Left lung (tissue), 10 donors: Measurements from ENCODE around the gene AK3. TPM values are rescaled to one million over a fixed set of nuclear protein-coding genes. Genes with fewer than 3 reads are reported as not detected.

Experiments used
- ATAC-seq: fragments of 200-7000 bp; cut with Tn5 transposase; one replicate; pipeline ENCODE4 v1.9.1; 2020; ENCODE audit warnings: moderate library complexity
- DNase-seq, 4 donors: peaks; one replicate each; pipeline ENCODE4 v3.0.0-alpha.2; 2013 to 2020
- H3K27ac ChIP-seq, 2 donors: fragments of 200-600 bp; sonication (generic) in 1 of 2; one replicate each; pipeline versions ENCODE4 v1.5.0 to v1.8.0; 2020 to 2021
- H3K27me3 ChIP-seq, 2 donors: fragments of 200-600 bp; sonication (generic) in 1 of 2; one replicate each; pipeline versions ENCODE4 v1.5.0 to v1.8.0; 2020 to 2021
- H3K36me3 ChIP-seq, 2 donors: fragments of 200-600 bp; sonication (generic) in 1 of 2; one replicate each; pipeline versions ENCODE4 v1.5.0 to v1.8.0; 2020 to 2021
- H3K4me1 ChIP-seq, 2 donors: fragments of 200-600 bp; one replicate each; pipeline ENCODE4 v1.8.0; 2021
- H3K4me3 ChIP-seq, 2 donors: fragments of 200-600 bp; sonication (generic) in 1 of 2; one replicate each; pipeline versions ENCODE4 v1.5.0 to v1.8.0; 2020 to 2021; ENCODE audit warnings: mild to moderate bottlenecking in 1 of 2
- H3K9me3 ChIP-seq, 2 donors: fragments of 200-600 bp; sonication (generic) in 1 of 2; one replicate each; pipeline versions ENCODE4 v1.5.0 to v1.8.0; 2020 to 2021
- intact Hi-C, 2 donors: fragments of 100-400 bp; cut with DNase I; formaldehyde crosslinking; loops; one replicate each; pipeline versions ENCODE4 v1.11.2 to v1.14.2; 2022
- polyA plus RNA-seq, 6 donors: library from polyadenylated mRNA; unstranded; fragments of 120-200 nt; gene quantifications; one replicate each; pipeline ENCODE4 v1.2.1, GENCODE V29; 2013; ENCODE audit not compliant: insufficient read length in 6 of 6
- total RNA-seq, 2 donors: library from RNA; stranded (reverse); fragmentation: NEBNext Ultra II Directional; extraction: Animal tissue kit (Norgen Biotek cat#: 25700); gene quantifications; one replicate each; pipeline ENCODE4 v1.2.1, GENCODE V29; 2021
- TF ChIP-seq, protein P1 (sequence below), 2 donors: fragments of 200-600 bp; sonication (generic) in 1 of 2; IDR thresholded peaks; one replicate each; pipeline versions ENCODE4 v1.5.0 to v1.8.0; 2021; ENCODE audit warnings: antibody characterized with exemption in 2 of 2
- donor health status: DM: no; HTN: yes; CAD: no.
- donor health status: DM: no; HTN: no; CAD: no.

Gene AK3
- total and polyA plus RNA-seq, 8 donors = 44.8 to 78.6 (median 67.7) TPM

DNA sequence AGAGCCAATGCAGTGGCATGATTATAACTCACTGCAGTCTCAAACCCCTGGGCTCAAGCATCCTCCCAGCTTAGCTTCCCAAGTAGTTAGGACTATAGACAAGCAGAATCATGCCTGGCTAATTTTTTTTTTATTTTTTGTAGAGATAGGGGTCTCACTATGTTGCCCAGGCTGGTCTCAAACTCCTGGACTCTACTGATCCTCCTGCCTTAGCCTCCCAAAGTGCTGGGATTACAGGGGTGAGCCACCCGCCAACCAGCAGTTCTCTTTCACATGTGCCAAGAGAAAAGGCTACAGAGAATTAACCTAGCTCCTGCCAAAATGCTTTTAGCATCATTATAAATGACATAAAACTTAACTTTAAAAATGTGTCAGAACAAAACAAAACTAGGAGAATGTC, 8.1 kb downstream of the AK3 start:
- H3K4me3 ChIP-seq = no peak overlapping the region
- H3K4me1 ChIP-seq = peaks cover 4 to 5% of the 10 kb centered on the region in 2 donors
- H3K36me3 ChIP-seq = no peaks in the 10 kb centered on the region
- TF ChIP-seq, protein P1, sequence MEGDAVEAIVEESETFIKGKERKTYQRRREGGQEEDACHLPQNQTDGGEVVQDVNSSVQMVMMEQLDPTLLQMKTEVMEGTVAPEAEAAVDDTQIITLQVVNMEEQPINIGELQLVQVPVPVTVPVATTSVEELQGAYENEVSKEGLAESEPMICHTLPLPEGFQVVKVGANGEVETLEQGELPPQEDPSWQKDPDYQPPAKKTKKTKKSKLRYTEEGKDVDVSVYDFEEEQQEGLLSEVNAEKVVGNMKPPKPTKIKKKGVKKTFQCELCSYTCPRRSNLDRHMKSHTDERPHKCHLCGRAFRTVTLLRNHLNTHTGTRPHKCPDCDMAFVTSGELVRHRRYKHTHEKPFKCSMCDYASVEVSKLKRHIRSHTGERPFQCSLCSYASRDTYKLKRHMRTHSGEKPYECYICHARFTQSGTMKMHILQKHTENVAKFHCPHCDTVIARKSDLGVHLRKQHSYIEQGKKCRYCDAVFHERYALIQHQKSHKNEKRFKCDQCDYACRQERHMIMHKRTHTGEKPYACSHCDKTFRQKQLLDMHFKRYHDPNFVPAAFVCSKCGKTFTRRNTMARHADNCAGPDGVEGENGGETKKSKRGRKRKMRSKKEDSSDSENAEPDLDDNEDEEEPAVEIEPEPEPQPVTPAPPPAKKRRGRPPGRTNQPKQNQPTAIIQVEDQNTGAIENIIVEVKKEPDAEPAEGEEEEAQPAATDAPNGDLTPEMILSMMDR (IDR thresholded peaks at IDR 0.05) = no peak
- intact Hi-C loops = no loop called here
- H3K27me3 ChIP-seq = no peaks in the 10 kb centered on the region
- no peak for DNase-seq
- H3K9me3 ChIP-seq = no peaks in the 10 kb centered on the region
- no peak overlapping the region for H3K27ac ChIP-seq
- no peak for ATAC-seq

DNA sequence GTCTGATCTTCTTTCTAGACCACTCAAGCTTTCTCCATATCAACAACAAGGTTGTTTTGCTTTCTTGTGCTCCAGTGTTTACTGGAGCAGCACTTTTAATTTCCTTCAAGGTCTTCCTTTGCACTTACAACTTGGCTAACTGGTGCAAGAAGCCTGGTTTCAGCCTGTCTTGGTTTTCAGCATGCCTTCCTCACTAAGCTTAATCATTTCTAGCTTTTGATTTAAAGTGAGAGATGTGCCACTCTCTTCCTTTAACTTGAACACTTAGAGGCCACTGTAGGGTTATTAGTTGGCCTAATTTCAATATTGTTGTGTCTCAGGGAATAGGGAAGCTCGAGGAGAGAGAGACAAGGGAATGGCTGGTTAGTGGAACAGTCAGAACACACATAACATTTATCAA, 13.4 kb downstream of the AK3 start:
- DNase-seq (no peak), ATAC-seq (no peak)
- no peaks in the 10 kb centered on the region for H3K27me3 ChIP-seq

DNA sequence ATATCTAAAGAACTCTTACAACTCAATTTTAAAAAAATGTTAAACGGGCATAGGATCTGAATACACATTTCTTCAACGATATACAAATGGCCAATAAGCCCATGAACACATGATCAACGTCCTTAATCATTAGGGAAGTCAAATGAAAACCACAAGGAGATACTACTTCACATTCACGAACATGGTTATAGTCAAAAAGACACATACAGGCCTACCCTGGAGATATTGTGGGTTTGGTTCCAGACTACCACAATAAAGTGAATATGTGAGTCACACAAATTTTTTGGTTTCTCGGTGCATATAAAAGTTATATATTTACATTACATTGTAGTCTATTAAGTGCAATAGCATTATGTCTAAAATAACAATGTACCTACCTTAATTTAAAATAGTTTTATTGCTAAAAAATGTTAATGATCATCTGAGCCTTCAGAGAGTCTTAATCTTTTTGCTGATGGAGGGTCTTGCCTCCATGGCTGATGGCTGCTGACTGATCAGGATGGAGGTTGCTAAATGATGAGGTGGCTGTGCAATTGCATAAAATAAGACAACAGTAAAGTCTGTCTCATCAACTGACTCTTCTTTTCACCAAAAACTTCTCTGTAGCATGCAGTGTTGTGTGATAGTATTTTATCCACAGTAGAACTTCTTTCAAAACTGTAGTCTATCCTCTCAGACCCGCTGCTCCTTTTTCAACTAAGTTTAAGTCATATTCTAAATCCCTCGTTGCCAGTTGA, 15.1 kb downstream of the AK3 start:
- H3K27me3 ChIP-seq = no peaks in the 10 kb centered on the region
- no peak for ATAC-seq
- H3K27ac ChIP-seq = no peak overlapping the region
- TF ChIP-seq, protein P1 (IDR thresholded peaks at IDR 0.05) = no peak
- H3K4me3 ChIP-seq = no peak overlapping the region
- no peaks in the 10 kb centered on the region for H3K9me3 ChIP-seq
- intact Hi-C loops = no loop called here
- no peaks in the 10 kb centered on the region for H3K4me1 ChIP-seq
- H3K36me3 ChIP-seq = peaks cover 0 to 17% of the 10 kb centered on the region in 2 donors
- DNase-seq = no peak

More for the DNA sequence above, 13.4 kb downstream of the AK3 start:
- intact Hi-C loops = no loop called here
- Histone ChIP-seq H3K27ac (no peak overlapping the region), H3K36me3 (peaks cover 0 to 3% of the 10 kb centered on the region in 2 donors), H3K9me3 (no peaks in the 10 kb centered on the region), H3K4me3 (no peak overlapping the region), H3K4me1 (no peaks in the 10 kb centered on the region)
- TF ChIP-seq, protein P1 (IDR thresholded peaks at IDR 0.05) = no peak

DNA sequence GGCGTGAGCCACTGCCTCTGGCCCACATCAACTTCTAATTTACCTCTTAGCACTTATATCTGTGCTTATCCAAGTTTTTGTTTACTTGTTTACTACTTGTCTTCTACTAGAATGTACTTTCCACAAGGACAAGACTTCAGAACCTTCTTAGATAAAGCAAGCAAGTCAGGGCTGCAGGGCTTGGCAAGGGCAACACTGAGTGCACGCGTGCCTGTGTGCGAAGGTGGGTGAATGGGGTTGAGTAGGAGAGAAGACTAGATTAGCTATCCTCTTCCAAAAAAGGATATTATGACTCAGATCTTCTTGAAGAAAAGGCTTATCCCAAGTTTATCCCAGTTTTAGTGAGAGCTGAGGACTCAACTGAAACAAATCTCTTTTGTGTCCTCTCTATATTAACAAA, 19.3 kb downstream of the AK3 start:
- peaks cover 0 to 46% of the 10 kb centered on the region in 2 donors for H3K36me3 ChIP-seq
- intact Hi-C loops = no loop called here

DNA sequence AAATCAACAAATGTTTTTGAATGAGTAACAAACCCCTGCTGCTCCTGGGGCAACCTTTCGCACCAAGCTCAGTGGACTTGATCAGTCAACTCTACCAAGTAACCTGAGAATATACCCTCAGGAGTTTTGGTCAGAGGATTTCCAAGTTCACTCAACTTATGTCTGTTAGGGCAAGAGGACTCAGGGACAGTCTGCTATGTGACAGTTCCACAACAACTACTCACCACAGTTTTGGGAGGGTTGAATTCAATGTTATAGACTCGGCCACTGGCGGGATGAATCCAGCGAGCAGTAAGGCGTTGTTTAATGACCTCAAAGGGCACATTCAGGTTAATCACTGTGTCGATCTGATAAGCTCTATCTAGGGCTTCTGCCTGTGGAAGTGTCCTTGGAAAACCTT, 22.1 kb downstream of the AK3 start:
- Histone ChIP-seq H3K9me3 (no peaks in the 10 kb centered on the region), H3K4me3 (no peak overlapping the region), H3K36me3 (peaks cover 0 to 66% of the 10 kb centered on the region in 2 donors), H3K4me1 (no peaks in the 10 kb centered on the region), H3K27ac (no peak overlapping the region), H3K27me3 (no peaks in the 10 kb centered on the region)
- TF ChIP-seq, protein P1 (IDR thresholded peaks at IDR 0.05) = no peak
- DNase-seq (no peak), ATAC-seq (no peak)
- intact Hi-C loops = no loop called here

More for the DNA sequence above, 19.3 kb downstream of the AK3 start:
- DNase-seq (no peak), ATAC-seq (no peak)
- H3K27me3 ChIP-seq = no peaks in the 10 kb centered on the region
- H3K27ac ChIP-seq = no peak overlapping the region
- H3K4me1 ChIP-seq = no peaks in the 10 kb centered on the region
- no peaks in the 10 kb centered on the region for H3K9me3 ChIP-seq
- no peak overlapping the region for H3K4me3 ChIP-seq
- TF ChIP-seq, protein P1 (IDR thresholded peaks at IDR 0.05) = no peak
